Fibroblast of lung (primary cell): Measurements from ENCODE around the gene KLK7.

Experiments
- CTCF ChIP-seq, 2 donors: IDR thresholded peaks in 1 of 2; conservative IDR thresholded peaks in 1 of 2; 1 replicate in 1 of 2; 2 replicates in 1 of 2; pipeline ENCODE4 v1.5.1; 2011 to 2012; ENCODE audit warnings: low read length in 2 of 2, control low read depth in 1 of 2, inconsistent platforms in 1 of 2, low read depth in 1 of 2, mild to moderate bottlenecking in 1 of 2
- EZH2 ChIP-seq: IDR thresholded peaks from 2 replicates; pipeline ENCODE4 v1.5.1; 2012; ENCODE audit warnings: low read length, control low read depth, mild to moderate bottlenecking; ENCODE audit errors: missing control alignments

GRCh38 chr19:50962245-50962644 is 21.5 kb downstream of the KLK7 start:
- TF ChIP-seq CTCF (conservative IDR thresholded peaks at IDR 0.05 in 1 of 2, IDR thresholded peaks at IDR 0.05 in 1 of 2; ENCODE audit: low read depth in 1 of 2, low read length in 2 of 2) (no peak), EZH2 (no peak)
